ENCODE measurements around the gene FAM171A2.
"Not testable (repeated sequence)": the region's sequence is repeated elsewhere in the genome, so short reads cannot be mapped to it uniquely, and the experiment has no call there.

FAM171A2 gene

GRCh38 chr17:44329516-44329915 is 34.1 kb downstream of the FAM171A2 start:
- not testable (repeated sequence) for H3K9me3 ChIP-seq (ENCODE audit: control insufficient read depth in 2 of 2, low read length in 2 of 2); H3K36me3 ChIP-seq (ENCODE audit: control insufficient read depth in 2 of 2, insufficient read depth in 2 of 2, low read length in 2 of 2); H3K27me3 ChIP-seq (ENCODE audit: control insufficient read depth in 1 of 2, insufficient read depth in 2 of 2, low read length in 2 of 2); H3K27ac ChIP-seq (ENCODE audit: low read length); H3K4me3 ChIP-seq (ENCODE audit: low read length in 2 of 2); H3K9ac ChIP-seq (ENCODE audit: low read length in 2 of 2)
- peaks cover 16% of the 10 kb centered on the region for H3K4me1 ChIP-seq (ENCODE audit: control insufficient read depth, insufficient read depth, low read length)

- H3K9me3 ChIP-seq (ENCODE audit: control insufficient read depth in 2 of 2, low read length in 2 of 2) = no peaks in the 10 kb centered on the region
- H3K4me3 ChIP-seq (ENCODE audit: low read length in 2 of 2) = no peak overlapping the region
- no peak overlapping the region for H3K27ac ChIP-seq (ENCODE audit: low read length)
- H3K27me3 ChIP-seq (ENCODE audit: control insufficient read depth in 1 of 2, insufficient read depth in 2 of 2, low read length in 2 of 2) = no peaks in the 10 kb centered on the region
- H3K4me1 ChIP-seq (ENCODE audit: control insufficient read depth, insufficient read depth, low read length) = peaks cover 26% of the 10 kb centered on the region
- H3K36me3 ChIP-seq (ENCODE audit: control insufficient read depth in 2 of 2, insufficient read depth in 2 of 2, low read length in 2 of 2) = no peaks in the 10 kb centered on the region
- H3K9ac ChIP-seq (ENCODE audit: low read length in 2 of 2) = no peak overlapping the region
Observed at GRCh38 chr17:44327715-44328449, 35.8 kb downstream of the FAM171A2 start.

- Histone ChIP-seq H3K4me1 (ENCODE audit: control insufficient read depth, insufficient read depth, low read length) (peaks cover 26% of the 10 kb centered on the region), H3K27ac (ENCODE audit: low read length) (no peak overlapping the region), H3K27me3 (ENCODE audit: control insufficient read depth in 1 of 2, insufficient read depth in 2 of 2, low read length in 2 of 2) (no peaks in the 10 kb centered on the region), H3K9ac (ENCODE audit: low read length in 2 of 2) (peak overlapping the region in 1 of 2 donors; percentile 42), H3K4me3 (ENCODE audit: low read length in 2 of 2) (peak overlapping the region; percentile 38 to 64), H3K9me3 (ENCODE audit: control insufficient read depth in 2 of 2, low read length in 2 of 2) (no peaks in the 10 kb centered on the region), H3K36me3 (ENCODE audit: control insufficient read depth in 2 of 2, insufficient read depth in 2 of 2, low read length in 2 of 2) (peaks cover 0 to 3% of the 10 kb centered on the region in 2 donors)
Observed at GRCh38 chr17:44326861-44327444, 36.7 kb downstream of the FAM171A2 start.

- Histone ChIP-seq H3K36me3 (ENCODE audit: control insufficient read depth in 2 of 2, insufficient read depth in 2 of 2, low read length in 2 of 2) (peaks cover 16 to 17% of the 10 kb centered on the region in 2 donors), H3K4me3 (ENCODE audit: low read length in 2 of 2) (peak within 1 kb of the TSS; percentile 86 to 89), H3K4me1 (ENCODE audit: control insufficient read depth, insufficient read depth, low read length) (peaks cover 20% of the 10 kb centered on the region), H3K9ac (ENCODE audit: low read length in 2 of 2) (peak within 1 kb of the TSS; percentile 86 to 91), H3K9me3 (ENCODE audit: control insufficient read depth in 2 of 2, low read length in 2 of 2) (no peaks in the 10 kb centered on the region), H3K27me3 (ENCODE audit: control insufficient read depth in 1 of 2, insufficient read depth in 2 of 2, low read length in 2 of 2) (no peaks in the 10 kb centered on the region), H3K27ac (ENCODE audit: low read length) (peak within 1 kb of the TSS; percentile 94)
Observed at GRCh38 chr17:44324571-44325275, 38.9 kb downstream of the FAM171A2 start, which contains the start of gene SLC25A39. TSS of gene SLC25A39 (minus strand) at chr17:44324823. CDS start at chr17:44323562, 1,261 bp downstream.

GRCh38 chr17:44324092-44324570 is 39.5 kb downstream of the FAM171A2 start:
- H3K36me3 ChIP-seq (ENCODE audit: control insufficient read depth in 2 of 2, insufficient read depth in 2 of 2, low read length in 2 of 2) = peaks cover 19 to 20% of the 10 kb centered on the region in 2 donors
- H3K4me1 ChIP-seq (ENCODE audit: control insufficient read depth, insufficient read depth, low read length) = peaks cover 20% of the 10 kb centered on the region
- H3K27me3 ChIP-seq (ENCODE audit: control insufficient read depth in 1 of 2, insufficient read depth in 2 of 2, low read length in 2 of 2) = no peaks in the 10 kb centered on the region
- H3K9me3 ChIP-seq (ENCODE audit: control insufficient read depth in 2 of 2, low read length in 2 of 2) = no peaks in the 10 kb centered on the region
- peak overlapping the region; percentile 74 to 88 for H3K9ac ChIP-seq (ENCODE audit: low read length in 2 of 2)
- H3K27ac ChIP-seq (ENCODE audit: low read length) = peak overlapping the region; percentile 94
- H3K4me3 ChIP-seq (ENCODE audit: low read length in 2 of 2) = peak overlapping the region; percentile 86 to 89

GRCh38 chr17:44323359-44324091 is 40.1 kb downstream of the FAM171A2 start:
- peaks cover 20% of the 10 kb centered on the region for H3K4me1 ChIP-seq (ENCODE audit: control insufficient read depth, insufficient read depth, low read length)
- H3K27me3 ChIP-seq (ENCODE audit: control insufficient read depth in 1 of 2, insufficient read depth in 2 of 2, low read length in 2 of 2) = no peaks in the 10 kb centered on the region
- no peak overlapping the region for H3K27ac ChIP-seq (ENCODE audit: low read length)
- H3K36me3 ChIP-seq (ENCODE audit: control insufficient read depth in 2 of 2, insufficient read depth in 2 of 2, low read length in 2 of 2) = peaks cover 19 to 20% of the 10 kb centered on the region in 2 donors
- H3K9me3 ChIP-seq (ENCODE audit: control insufficient read depth in 2 of 2, low read length in 2 of 2) = no peaks in the 10 kb centered on the region
- H3K4me3 ChIP-seq (ENCODE audit: low read length in 2 of 2) = peak overlapping the region; percentile 86 to 89
- H3K9ac ChIP-seq (ENCODE audit: low read length in 2 of 2) = peak overlapping the region; percentile 74 to 88

- H3K4me3 ChIP-seq (ENCODE audit: low read length in 2 of 2) = no peak overlapping the region
- peaks cover 4 to 5% of the 10 kb centered on the region in 2 donors for H3K27me3 ChIP-seq (ENCODE audit: control insufficient read depth in 1 of 2, insufficient read depth in 2 of 2, low read length in 2 of 2)
- H3K27ac ChIP-seq (ENCODE audit: low read length) = no peak overlapping the region
- peaks cover 20% of the 10 kb centered on the region for H3K4me1 ChIP-seq (ENCODE audit: control insufficient read depth, insufficient read depth, low read length)
- H3K9ac ChIP-seq (ENCODE audit: low read length in 2 of 2) = no peak overlapping the region
- H3K9me3 ChIP-seq (ENCODE audit: control insufficient read depth in 2 of 2, low read length in 2 of 2) = peaks cover 0 to under 1% of the 10 kb centered on the region in 2 donors
- peaks cover 19 to 20% of the 10 kb centered on the region in 2 donors for H3K36me3 ChIP-seq (ENCODE audit: control insufficient read depth in 2 of 2, insufficient read depth in 2 of 2, low read length in 2 of 2)
Observed at GRCh38 chr17:44322236-44322895, 41.3 kb downstream of the FAM171A2 start.

GRCh38 chr17:44321246-44322120 is 42.2 kb downstream of the FAM171A2 start:
- peaks cover 10 to 12% of the 10 kb centered on the region in 2 donors for H3K27me3 ChIP-seq (ENCODE audit: control insufficient read depth in 1 of 2, insufficient read depth in 2 of 2, low read length in 2 of 2)
- peaks cover 0 to 3% of the 10 kb centered on the region in 2 donors for H3K9me3 ChIP-seq (ENCODE audit: control insufficient read depth in 2 of 2, low read length in 2 of 2)
- peaks cover 20% of the 10 kb centered on the region for H3K4me1 ChIP-seq (ENCODE audit: control insufficient read depth, insufficient read depth, low read length)
- H3K27ac ChIP-seq (ENCODE audit: low read length) = no peak overlapping the region
- H3K4me3 ChIP-seq (ENCODE audit: low read length in 2 of 2) = no peak overlapping the region
- no peak overlapping the region for H3K9ac ChIP-seq (ENCODE audit: low read length in 2 of 2)
- H3K36me3 ChIP-seq (ENCODE audit: control insufficient read depth in 2 of 2, insufficient read depth in 2 of 2, low read length in 2 of 2) = peaks cover 19 to 20% of the 10 kb centered on the region in 2 donors

GRCh38 chr17:44320066-44320465 is 43.6 kb downstream of the FAM171A2 start:
- Histone ChIP-seq H3K36me3 (ENCODE audit: control insufficient read depth in 2 of 2, insufficient read depth in 2 of 2, low read length in 2 of 2) (peaks cover 19 to 20% of the 10 kb centered on the region in 2 donors), H3K27me3 (ENCODE audit: control insufficient read depth in 1 of 2, insufficient read depth in 2 of 2, low read length in 2 of 2) (peaks cover 20 to 24% of the 10 kb centered on the region in 2 donors), H3K9me3 (ENCODE audit: control insufficient read depth in 2 of 2, low read length in 2 of 2) (peaks cover 0 to 3% of the 10 kb centered on the region in 2 donors), H3K4me1 (ENCODE audit: control insufficient read depth, insufficient read depth, low read length) (peaks cover 12% of the 10 kb centered on the region), H3K4me3 (ENCODE audit: low read length in 2 of 2) (no peak overlapping the region), H3K27ac (ENCODE audit: low read length) (no peak overlapping the region), H3K9ac (ENCODE audit: low read length in 2 of 2) (no peak overlapping the region)

Data from stomach smooth muscle (tissue), 2 donors.